Activated CD8-positive, alpha-beta memory T cell treated with anti-CD3 and anti-CD28 coated beads for 48 hours (primary cell): Measurements from ENCODE around the gene SH3BGRL2.
"Not testable (repeated sequence)": the region's sequence is repeated elsewhere in the genome, so short reads cannot be mapped to it uniquely, and the experiment has no call there.

Experiments used
- DNase-seq, 3 experiments: peaks; one replicate each; pipeline ENCODE4 v3.0.0-alpha.2; 2020; ENCODE audit warnings: low read depth in 2 of 3, low spot score in 2 of 3

The SH3BGRL2 gene

DNA sequence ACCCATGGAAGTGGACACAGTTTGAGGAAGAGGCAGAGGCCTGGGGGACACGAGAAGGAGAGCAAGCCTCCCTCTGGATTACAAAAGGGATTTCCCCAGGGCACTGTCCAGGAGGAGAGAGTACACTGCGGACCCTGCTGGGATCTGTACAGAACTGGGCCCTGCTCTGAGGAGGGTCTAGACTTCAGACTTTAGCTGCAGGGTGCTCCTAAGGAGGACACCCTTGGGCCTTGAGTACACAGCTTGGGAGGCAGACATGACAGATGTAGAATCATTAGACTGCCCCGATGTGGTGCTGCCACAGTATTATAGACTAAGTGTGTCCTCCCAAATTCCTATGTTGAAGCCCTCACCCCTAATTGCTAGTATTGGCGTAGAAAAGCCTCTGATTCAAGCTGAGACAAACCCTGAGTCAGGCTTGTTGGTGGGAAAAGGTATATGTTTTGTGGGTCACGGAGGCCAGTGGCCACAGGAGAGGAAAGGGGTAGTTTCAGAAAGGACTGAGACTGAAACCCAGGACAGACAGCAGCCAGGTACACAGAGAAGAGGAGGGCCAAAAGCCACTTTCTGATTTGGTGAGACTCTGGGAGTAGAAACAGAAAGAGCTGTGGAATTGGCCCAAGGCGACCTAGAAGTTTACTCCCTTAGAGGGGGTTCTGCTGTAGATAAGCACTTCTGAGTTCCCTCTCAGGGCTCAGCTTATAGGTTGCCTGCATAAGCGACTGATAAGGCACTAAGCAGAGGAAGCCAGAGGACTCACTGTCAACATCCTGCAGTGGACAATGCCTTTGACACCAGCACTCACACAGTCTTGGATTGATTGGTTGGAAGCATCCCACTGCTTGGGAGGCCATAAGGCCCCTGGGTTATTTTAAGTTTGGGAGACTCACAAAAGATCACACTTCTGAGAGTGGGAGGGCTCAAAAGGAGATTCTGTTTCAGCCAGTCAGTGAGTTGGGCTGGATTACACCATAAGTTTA lies 16.5 kb upstream of the SH3BGRL2 start:
- no peak for DNase-seq

GRCh38 chr6:79617518-79617941 lies 13.6 kb upstream of the SH3BGRL2 start:
- no peak for DNase-seq

GRCh38 chr6:79618425-79618824 lies 12.7 kb upstream of the SH3BGRL2 start:
- not testable (repeated sequence) for DNase-seq

DNA sequence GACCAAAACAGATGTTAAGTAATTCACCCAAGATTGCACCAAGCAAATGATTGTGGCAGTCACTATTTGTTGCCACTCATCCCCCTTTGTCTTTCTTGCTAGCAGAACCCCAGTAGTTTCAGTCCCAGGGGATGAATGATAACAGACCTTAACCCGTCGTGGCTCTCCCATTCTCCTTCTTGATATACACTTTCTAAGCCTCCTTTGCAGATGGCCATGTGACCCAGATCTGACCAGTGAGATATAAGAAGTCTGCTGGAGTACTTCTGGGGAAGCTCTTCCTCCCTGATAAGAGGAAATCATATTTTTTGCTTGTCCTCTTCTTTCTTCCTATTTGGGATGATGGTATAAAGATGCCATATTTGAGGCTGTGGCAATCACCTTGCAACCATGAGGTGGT lies 9.6 kb upstream of the SH3BGRL2 start:
- no peak for DNase-seq

DNA sequence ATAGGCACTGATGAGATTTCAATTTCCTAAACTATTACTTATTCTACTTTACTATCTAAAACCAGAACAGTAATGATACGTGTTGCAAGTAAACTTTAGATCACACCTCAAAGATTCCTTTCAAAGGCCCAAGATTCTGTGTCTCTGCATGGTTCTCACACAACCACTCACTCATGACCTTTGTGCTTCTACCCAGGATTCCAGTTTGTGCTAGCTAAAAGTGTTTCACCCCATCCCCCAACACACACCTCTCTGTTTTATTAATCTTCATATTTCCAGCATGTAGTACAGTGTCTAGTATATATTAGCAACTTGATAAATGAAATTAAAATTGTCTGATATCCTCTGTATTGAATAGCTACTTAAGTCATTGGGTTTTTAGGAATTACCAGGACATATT lies 8.8 kb upstream of the SH3BGRL2 start:
- DNase-seq, result no peak

DNA sequence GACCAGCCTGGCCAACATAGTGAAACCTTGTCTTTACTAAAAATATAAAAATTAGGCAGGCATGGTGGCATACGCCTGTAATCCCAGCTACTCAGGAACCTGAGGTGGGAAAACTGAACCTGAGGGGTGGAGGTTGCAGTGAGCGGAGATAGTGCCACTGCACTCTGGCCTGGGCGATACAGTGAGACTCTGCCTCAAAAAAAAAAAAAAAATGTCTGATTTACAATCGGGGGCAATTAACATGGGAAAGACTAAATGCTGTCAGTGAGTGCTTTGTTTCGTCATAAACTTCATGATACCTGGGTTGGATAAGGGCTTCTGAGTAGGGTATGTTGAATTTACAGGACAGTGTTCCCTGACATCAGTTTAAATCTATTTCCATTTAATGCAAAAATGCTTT lies 8.0 kb upstream of the SH3BGRL2 start:
- no peak for DNase-seq

DNA sequence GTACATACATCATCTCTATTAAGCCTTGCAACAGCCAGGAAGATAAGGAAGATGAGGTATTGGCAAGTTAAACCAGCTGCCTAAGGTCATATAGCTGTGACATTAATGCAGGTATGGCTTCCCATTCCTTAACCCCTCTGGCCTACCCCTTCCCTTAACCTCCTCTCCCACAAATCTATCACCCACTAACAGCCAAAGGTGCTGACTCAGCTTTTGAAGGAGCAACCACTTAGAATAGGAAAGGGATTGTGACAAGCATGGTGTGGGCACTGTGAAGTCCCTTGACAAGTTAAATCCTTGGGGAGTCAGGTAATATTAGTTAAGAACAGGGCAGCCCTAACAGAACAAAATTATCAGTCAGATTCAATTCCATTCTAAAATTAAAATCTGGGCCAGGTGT lies 5.4 kb upstream of the SH3BGRL2 start:
- DNase-seq, result no peak

DNA sequence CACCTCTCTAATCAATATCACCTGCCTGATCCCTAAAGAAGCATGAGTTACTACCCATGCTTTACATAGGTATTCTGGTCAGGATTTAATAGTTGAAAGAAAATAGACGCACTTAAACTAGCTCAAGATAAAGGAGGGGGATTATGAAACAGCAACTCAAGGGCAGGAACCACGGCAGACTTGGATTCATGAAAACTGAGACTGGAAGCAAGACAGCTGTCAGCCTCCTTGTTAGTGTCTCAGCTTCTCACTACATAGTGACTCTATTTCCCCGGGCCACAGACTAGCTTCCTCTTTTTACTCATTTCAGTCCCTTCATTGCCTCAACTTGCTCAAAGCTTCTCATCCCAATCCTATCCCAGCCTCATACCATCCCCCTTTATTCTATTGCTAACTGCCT lies 4.3 kb upstream of the SH3BGRL2 start:
- no peak for DNase-seq

- DNase-seq, result no peak
Measured at GRCh38 chr6:79627422-79627821, 3.7 kb upstream of the SH3BGRL2 start.

- no peak for DNase-seq
Measured at GRCh38 chr6:79628466-79629288, 2.5 kb upstream of the SH3BGRL2 start.

- DNase-seq, result no peak
Measured at GRCh38 chr6:79630380-79630882, 698 bp upstream of the SH3BGRL2 start.

GRCh38 chr6:79631693-79632172 lies 604 bp downstream of the SH3BGRL2 start:
- no peak for DNase-seq

DNA sequence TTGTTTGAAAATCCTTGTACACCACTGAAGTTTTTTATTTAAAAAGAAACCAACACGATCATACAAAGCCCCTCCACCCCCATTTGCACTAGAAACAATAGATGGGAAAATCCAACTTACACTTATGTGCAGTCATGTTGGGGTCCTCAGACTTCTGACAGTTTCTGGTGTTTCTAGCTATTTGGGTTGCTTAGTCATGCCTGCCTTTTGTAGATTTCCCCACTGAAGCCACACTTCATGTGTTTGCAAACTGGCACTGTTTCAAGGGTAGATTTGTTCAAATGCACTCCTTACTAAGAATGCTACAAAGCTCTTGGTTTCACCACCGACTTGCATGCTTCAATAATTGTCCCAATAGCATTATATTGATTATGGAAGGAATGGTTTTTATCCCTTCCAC lies 1.5 kb downstream of the SH3BGRL2 start:
- no peak for DNase-seq

- no peak for DNase-seq
Measured at GRCh38 chr6:79634491-79635231, 3.5 kb downstream of the SH3BGRL2 start.

GRCh38 chr6:79635232-79635543 lies 4.1 kb downstream of the SH3BGRL2 start:
- DNase-seq, result no peak

DNA sequence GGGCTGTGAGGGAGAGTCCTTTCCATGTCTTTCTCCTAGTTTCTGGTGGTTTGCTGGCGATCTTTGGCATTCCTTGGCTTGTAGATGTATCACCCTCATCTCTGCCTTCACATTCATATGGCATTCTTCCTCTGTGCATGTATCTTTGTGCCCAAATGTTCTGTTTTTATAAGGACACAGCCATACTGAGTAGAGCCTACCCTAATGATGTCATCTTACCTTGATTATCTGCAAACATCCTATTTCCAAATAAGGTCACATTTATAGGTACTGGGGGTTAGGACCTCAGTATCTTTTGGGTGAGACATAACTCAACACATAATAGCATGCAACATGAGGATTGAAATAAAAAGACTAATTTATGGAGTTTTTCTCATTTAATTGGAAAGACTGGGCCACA lies 5.5 kb downstream of the SH3BGRL2 start:
- no peak for DNase-seq

DNA sequence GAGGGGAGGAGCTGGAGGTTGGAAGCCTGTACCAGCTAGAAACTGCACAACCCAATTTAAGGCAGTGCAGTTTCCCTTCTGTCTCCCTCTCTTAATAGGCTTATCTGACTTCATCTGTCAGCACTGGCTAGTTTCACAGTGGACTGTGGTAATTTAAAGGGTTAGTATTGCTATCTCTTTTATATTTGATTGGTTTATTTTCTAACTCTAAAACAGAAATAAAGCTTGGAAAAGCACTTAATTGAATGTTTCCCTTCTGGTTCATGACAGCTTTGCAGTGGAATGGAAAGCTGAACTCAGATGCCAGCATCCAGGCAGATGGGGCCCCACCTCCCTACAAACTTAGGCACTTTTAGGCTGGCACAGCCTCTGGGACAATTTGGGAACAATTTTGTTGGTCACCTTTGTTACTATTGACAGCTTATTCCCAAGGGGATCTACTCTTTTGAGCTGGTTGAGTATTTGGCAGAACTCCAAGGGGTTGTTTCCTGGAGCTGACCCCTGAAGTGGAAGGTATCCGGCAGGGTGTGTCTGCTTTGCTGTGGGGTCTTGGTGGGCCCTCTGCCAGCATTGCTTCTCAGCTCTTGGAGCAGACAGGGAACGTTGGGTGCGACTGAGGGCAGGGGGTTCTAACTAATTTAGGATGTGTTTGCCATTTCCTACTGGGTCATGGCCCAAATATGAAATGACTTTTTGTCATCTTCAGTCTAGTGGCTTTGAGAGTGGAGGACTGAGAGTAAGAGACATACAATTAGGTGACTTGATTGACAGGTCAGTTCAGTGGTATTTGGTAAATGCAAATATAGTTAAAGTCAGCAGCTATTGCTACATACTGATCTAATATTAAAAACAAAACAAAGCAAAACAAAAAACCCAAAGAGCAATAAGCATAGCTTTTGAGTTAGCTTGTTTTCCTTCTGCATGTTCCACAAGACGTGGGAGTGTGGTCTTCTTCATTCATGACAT lies 9.3 kb downstream of the SH3BGRL2 start:
- DNase-seq, result no peak

GRCh38 chr6:79646006-79646405 lies 14.9 kb downstream of the SH3BGRL2 start:
- no peak for DNase-seq

- no peak for DNase-seq
Measured at GRCh38 chr6:79646561-79646960, 15.4 kb downstream of the SH3BGRL2 start.

DNA sequence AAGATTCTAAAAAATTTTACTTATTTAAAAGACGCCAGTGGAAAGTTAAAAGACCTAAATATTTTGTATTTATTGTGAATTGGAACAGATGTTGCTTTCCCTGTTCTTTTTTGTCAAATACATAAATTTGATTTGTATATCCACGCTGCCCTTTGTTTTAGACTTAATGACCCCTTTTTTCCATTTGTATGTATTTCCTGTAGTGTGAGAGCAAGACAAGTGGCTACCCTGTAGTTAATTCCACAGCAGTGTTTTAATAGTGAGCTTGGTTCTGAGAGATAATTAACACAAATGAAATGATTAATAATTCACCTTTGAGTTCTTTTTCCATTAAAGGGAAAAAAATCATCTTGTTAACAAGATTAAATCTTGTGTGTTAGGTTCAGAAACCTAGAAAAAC lies 16.6 kb downstream of the SH3BGRL2 start:
- no peak for DNase-seq
